Raji (cell line): ENCODE results near the gene LRP1B.

Experiments used
- POLR2A ChIP-seq: IDR thresholded peaks from 2 replicates; pipeline ENCODE4 v1.6.1; 2011; ENCODE audit warnings: low read depth, low read length, control low read depth; ENCODE audit not compliant: insufficient read depth

The LRP1B gene

DNA sequence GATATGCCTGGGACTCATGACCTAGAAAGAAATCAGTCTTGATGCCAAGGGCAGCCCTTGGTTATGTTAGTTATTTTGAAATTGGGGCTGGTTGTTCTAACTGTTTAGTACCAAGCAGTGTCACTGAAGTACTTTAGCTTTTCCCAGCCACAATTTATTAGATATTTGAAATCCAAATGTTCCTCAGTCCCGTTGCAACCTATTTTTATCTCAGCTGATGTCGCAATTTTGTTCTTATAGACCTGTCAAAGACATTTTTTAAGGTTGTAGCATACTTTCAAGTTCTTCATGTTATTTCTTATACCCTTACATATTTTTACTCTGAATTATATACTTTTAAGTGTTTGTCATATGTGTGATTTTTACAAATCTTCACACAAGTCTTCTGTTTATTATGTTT, 100.1 kb downstream of the LRP1B start:
- TF ChIP-seq POLR2A = no peak

DNA sequence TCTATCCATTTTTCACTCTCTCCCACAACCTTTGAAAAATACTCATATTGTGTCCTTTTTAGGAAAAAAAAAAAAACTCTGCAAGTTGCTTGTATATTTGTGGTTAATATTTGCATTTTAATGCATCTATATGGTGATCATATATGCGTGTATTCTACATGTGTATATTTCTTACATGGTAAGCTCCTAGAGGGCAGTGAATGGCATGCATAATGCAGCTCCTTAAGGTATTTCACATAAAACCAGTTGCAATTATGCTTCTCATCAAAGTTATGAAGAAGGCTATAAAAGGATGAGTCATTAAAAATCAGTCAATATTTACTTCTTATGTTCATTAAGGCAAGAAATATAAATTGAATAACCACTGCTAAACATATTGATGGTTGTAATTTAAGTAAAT, 100.8 kb downstream of the LRP1B start:
- no peak for TF ChIP-seq POLR2A

DNA sequence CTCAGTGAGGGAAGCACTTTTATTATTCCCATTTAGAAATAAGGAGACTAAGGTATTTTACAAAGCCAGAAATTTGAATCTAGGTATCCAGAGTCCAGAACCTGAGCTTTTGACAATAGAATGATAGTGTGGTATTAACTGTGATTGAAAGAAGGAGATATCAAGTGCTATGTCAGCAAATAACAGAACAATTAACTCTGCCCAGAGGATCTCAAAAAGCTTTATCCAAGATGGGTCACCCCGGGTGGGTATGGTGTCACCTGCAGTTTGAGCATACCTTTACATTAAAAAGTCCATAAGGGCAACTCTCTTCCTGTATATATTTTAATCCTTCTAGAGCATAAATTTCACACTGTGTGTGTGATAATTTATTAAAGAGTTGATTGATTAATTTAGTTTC, 105.4 kb downstream of the LRP1B start:
- no peak for TF ChIP-seq POLR2A

DNA sequence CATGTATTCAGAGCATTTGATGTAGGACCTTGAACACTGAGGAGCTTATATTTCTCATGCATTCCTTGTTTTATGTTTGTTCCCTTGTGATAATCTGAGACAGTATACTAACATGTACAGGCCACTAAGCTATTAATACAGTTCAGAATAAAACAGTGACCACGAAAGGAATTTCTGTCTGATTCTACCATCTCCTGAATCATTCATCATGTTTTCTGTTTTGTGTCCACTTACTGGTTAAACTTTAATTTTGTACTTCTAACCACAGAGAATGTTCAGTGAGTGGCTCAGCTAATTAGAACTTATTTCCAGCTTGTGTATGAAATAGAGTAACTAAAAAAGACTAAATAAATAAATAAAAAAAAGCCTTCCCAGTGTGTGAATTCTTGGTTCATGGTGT, 110.4 kb downstream of the LRP1B start:
- no peak for TF ChIP-seq POLR2A

DNA sequence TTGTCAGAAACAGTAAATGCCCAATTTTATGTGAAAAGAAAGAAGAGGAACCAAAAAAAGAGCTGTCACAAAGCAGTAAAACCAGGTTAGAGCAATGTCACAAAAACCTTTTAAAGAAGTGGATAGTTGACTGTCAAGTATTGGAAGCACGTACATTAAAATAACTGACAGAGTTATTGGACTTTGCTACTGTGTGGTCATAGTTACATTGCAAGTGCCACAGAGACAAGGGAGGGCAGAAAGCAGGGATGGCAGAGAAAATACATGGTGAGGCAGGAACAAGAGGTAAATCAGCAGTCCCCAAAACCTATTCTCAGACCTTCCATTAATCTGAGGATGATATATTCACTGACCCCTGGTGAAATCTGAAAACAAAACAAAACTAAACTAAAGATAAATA, 116.3 kb downstream of the LRP1B start:
- TF ChIP-seq POLR2A = no peak

DNA sequence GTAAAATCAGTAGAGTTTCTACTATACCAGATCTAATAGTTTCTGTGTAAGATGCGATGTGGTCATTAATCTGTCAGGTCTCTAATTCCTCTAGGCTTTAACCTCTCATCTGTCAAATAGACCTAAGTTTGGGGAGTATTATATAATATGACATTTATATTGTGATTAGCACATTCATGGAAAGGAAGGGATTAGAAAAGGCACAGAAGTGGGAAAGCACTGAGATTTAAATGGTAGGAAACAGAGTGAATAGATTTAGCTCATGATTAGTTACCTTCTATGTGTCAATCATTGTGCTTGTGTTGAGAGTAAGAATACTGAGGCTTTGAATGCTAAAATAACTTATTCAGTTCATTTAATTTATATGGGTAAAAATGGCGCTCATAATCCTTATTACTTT, 118.0 kb downstream of the LRP1B start:
- TF ChIP-seq POLR2A = no peak

DNA sequence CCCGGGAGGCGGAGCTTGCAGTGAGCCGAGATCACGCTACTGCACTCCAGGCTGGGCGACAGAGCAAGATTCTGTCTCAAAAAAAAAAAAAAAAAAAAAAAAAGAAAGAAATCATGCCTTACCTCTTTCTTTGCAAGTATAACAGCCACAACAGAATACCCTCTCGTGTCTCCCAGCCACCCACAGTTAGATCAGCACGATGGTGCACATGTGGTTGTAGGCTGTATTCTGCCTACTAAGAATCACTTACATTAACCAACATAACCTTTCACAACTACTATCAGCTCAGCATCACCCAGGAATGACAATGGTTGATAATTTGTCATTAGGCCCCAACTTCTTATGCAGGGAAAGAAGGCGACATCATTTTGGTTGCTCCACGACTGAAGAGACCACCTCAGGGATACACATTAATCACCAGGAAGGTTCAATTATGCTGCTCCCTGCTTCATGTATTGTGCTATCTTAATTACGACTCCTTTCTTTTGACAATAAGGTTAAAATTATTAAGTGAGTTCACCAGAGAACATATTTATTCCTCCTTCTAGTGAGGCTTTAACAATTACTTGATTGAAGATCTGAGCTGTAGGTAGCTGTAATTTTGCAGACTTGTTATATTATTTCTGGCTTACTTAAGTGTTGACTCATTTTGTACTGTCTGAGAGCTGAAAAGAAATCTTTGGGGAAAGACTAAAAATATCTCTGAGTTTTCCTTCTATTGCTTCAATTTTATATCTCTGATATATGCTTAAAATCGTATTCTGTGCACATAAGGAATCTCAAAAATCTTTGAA, 120.1 kb downstream of the LRP1B start:
- TF ChIP-seq POLR2A = no peak

DNA sequence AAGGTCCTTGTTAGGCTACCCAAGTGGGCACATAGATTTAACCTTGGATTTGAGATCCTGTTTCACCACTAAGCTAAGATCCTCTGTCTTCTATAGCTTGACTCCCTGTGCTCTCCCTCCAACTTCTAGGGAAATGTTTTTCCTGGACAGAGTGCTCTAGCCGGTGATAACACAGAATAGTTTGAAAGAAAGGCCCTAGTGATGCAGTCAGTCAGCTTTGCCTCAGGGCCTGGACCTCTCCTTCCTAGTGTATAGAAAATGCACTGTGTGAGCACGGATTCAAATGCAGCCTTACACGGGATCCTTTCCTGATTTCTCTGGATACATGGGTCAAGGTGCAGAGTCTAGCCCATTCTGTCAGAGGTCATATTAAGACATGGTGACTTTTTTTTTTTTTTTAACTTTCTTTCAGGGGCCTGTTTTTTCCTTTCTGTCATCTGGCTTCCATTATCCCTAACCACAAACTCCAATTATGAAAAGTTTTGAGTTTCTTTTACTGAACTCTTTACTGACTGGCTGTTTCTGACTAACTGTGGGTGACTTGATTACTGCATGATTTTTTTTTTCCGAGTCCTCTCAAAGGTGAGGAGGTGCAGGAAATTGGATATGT, 122.6 kb downstream of the LRP1B start:
- TF ChIP-seq POLR2A = no peak

DNA sequence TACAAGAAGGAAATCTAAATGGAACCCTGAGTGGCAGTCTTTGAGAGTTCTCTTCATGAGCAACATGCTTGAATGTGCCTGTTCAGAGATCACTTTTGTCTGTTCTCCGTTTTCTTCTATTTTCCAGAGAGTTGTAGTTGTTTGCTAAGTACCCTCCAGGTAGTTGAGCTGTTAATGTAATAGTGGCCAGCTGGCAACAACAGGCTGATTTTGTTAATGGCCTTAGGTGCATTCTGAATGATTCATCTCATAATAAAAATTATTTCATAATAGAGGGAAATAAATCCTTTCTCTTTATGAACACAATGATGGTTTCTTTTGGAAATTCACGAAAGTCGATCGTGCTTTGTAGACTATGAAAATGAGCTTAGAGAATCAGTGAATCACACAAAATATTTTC, 136.8 kb downstream of the LRP1B start:
- TF ChIP-seq POLR2A = no peak

DNA sequence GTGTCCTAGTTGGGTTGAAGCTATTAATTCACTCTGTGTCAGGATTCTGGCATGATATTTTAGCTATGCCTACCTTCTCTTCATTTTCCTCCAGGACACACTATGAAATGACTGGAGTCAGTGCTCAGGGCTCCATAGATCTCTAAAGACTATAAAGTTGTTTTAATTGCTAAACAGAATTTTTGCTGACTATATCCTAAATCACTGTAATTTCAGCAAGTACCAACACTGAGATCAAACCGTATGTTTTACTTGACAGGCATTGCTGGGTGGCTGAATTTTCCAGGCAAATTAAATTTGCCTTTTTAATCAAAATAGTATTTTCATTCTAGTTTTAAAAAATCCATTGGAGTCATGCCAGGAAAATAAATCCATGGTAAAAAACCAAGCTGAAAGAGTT, 138.1 kb downstream of the LRP1B start:
- TF ChIP-seq POLR2A = no peak

DNA sequence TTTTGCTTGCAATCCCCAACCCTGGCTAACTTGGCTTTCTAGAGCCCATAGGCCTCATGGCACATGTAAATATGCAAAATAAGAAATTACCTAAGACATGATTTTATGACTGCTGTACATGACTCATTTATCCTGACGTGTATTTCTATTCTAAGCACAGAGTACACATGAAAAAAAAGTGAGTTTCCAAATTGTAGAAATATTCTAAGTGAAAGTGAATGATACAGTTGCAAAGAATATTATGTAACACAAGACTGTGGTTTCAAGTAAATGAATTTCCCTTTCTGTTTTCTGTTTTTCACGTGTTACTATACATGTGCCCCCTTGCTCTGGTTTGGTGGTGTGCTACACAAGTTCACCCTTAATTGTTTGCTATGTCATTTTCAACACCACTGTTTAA, 162.4 kb downstream of the LRP1B start:
- no peak for TF ChIP-seq POLR2A

DNA sequence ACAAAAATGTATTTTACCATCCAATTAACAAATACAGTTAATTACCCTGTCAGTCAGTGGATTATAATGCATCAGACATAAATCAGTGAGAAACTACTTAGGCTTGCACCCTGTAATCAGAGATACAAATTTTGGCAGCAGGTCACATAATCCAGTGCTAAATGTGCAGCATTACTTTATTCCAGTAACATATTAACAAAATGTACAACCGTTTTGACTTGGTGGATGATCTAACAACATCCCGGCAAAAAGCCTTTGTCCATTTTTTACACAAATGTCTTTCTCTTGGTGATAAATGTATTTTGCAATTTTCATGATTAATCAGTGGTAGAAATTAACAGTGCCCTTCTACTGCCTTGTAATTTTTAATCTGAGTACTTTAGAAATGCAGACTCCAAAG, 162.8 kb downstream of the LRP1B start:
- TF ChIP-seq POLR2A = no peak

DNA sequence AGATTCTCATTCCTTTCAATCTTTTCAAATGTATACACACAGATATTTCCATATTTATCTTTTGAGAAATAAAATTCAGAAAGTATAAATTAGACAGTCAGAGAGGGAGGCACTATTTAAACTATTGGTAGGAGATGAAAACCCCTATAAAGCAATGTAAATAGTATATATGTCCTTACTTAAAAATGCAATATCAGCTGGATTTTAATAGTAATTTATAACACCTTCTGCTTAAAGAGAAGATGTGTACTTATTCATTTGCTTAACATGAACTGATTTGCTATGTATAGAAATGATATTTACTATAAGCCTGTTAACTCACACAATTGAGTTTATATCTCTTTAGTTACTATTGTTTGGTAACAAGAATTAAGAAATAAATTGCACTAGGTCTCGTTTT, 163.3 kb downstream of the LRP1B start:
- TF ChIP-seq POLR2A = no peak

DNA sequence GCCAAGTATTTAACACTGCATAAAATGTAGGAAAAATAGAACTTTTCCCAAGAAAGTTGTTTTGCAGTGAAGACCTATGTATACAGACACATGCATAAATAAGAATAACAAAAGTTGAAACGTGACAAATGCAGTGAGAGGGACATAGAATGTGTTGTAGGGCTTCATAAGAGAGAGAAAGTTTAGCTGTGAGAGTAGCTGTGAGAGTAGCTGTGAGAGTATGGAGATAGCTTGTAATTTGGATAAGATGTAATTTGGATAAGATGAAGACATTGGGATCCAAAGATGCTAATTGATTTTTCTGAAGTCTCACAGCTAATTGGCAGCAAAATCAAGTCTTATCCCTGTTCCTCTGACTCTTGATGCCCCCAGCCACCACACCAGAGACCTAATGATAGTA, 170.9 kb downstream of the LRP1B start:
- no peak for TF ChIP-seq POLR2A

DNA sequence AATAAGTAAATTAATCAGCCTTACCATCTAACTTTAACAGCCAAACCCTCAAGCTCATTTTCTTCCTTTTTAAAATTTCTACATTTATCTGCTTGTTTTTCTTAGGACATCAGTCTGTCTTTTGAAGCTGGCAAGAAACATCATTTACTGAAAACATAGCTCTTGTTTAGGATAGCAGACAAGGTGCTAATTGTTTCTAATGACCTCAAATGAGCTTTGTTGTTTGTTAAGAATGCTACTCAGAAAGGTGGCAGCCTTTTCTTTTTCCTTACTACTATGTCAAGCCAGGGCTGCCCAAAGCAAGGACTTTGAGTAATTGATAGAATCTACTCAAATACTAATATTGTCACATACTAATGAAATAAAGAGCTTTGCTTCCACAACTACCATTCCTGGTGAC, 171.8 kb downstream of the LRP1B start:
- no peak for TF ChIP-seq POLR2A

DNA sequence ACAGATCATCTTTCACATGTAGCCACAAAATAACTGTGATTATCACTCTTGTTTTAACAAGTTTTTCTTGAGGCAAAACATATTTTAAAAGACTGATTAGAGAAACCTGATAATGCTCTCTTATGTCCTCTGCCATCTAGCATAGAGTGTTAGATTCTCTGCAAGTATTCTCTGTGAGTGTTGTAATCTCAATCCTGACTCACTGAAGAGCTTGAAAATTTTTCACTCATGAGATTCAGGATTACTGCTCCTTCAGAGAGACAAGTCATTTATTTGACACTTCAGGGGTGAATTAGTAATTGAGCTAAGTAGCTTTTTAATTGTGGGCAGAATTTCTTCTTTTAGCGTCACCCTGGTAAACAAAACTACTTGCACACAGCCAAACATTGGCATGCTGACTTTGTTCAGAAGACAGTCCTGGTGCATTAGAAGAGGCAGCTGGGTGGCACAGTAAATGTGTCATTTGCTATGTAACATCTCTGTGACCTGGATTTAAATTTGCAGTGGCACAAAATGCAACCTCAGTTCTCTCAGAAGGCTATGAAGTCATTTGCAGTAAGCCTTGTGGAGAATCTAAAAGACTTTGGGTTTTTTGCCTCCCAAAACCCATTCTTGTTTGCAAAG, 172.9 kb downstream of the LRP1B start:
- no peak for TF ChIP-seq POLR2A
